Endothelial cell of umbilical vein (primary cell): ENCODE data around the gene ZNF609. TPM values are rescaled to one million over a fixed set of nuclear protein-coding genes. Genes with fewer than 3 reads are reported as not detected.
"Not testable (repeated sequence)": the region's sequence is repeated elsewhere in the genome, so short reads cannot be mapped to it uniquely, and the experiment has no call there.

Experiments used
- BruUV-seq: library from RNA; stranded (reverse); fragments of 400-500 nt; replicated peaks from 2 replicates; lab custom pipeline; 2021; lab: Mats Ljungman, UMichigan
- CTCF ChIA-PET: fragments of 300-600, 350-600 bp; sonication (Branson Sonifier 250); formaldehyde crosslinking; loops from one replicate; lab custom pipeline; 2021; ENCODE audit warnings: antibody characterized with exemption, inconsistent platforms; lab: Charles Lee
- POLR2A ChIA-PET: fragments of 300-600, 350-600 bp; sonication (Branson Sonifier 250); formaldehyde crosslinking; loops from one replicate; lab custom pipeline; 2021; ENCODE audit warnings: antibody characterized with exemption, inconsistent platforms; lab: Charles Lee
- DNase-seq: peaks from one replicate; pipeline ENCODE4 v3.0.0-alpha.2; 2011; ENCODE audit warnings: low read depth, low spot score
- FAIRE-seq: peaks from 2 replicates; lab custom pipeline; 2011; peaks lifted over from hg19 to GRCh38; lab: Jason Lieb, UNC
- H2AFZ ChIP-seq: 2 replicates; pipeline ENCODE4 v1.6.0; 2012; ENCODE audit warnings: low read depth, low read length, control low read depth, inconsistent platforms
- H3K27ac ChIP-seq: 2 replicates; pipeline ENCODE4 v1.5.1; 2011; ENCODE audit warnings: low read depth, mild to moderate bottlenecking, control low read depth, low read length, moderate library complexity; ENCODE audit not compliant: insufficient read depth
- H3K27me3 ChIP-seq, 2 experiments: 2 replicates each; pipeline versions ENCODE4 v1.6.0 to v1.6.1; 2011; ENCODE audit warnings: low read length in 2 of 2, mixed read lengths in 1 of 2; ENCODE audit not compliant: control insufficient read depth in 2 of 2, insufficient read depth in 2 of 2
- H3K36me3 ChIP-seq, 2 experiments: 2 replicates in 1 of 2; 3 replicates in 1 of 2; pipeline ENCODE4 v1.5.1; 2011; ENCODE audit warnings: low read length in 2 of 2, mild to moderate bottlenecking in 1 of 2, moderate library complexity in 1 of 2; ENCODE audit not compliant: control insufficient read depth in 2 of 2, insufficient read depth in 2 of 2; ENCODE audit errors: extremely low read depth in 1 of 2
- H3K4me1 ChIP-seq: 3 replicates; pipeline ENCODE4 v1.5.1; 2011; ENCODE audit warnings: mild to moderate bottlenecking, low read length; ENCODE audit not compliant: control insufficient read depth, insufficient read depth; ENCODE audit errors: extremely low read depth
- H3K4me2 ChIP-seq: 2 replicates; pipeline ENCODE4 v1.6.1; 2011; ENCODE audit warnings: low read length, control low read depth, mixed read lengths; ENCODE audit not compliant: insufficient read depth
- H3K4me3 ChIP-seq, 3 experiments: fragments of 200-600 bp in 1 of 3; sonication (generic), shearing (Covaris generic) in 1 of 3; replicated peaks in 1 of 3; 2 replicates each; pipeline ENCODE4 v1.5.1; 2011 to 2016; ENCODE audit warnings: control low read depth in 3 of 3, low read length in 3 of 3, mild to moderate bottlenecking in 2 of 3, inconsistent platforms in 1 of 3, low read depth in 1 of 3, moderate library complexity in 1 of 3; ENCODE audit not compliant: insufficient read depth in 1 of 3
- H3K79me2 ChIP-seq: 2 replicates; pipeline ENCODE4 v1.6.0; 2012; ENCODE audit warnings: low read length, inconsistent platforms; ENCODE audit not compliant: control insufficient read depth, insufficient read depth
- H3K9ac ChIP-seq: replicated peaks from 2 replicates; pipeline ENCODE3; 2011; ENCODE audit warnings: low read length, control low read depth; ENCODE audit not compliant: insufficient read depth; ENCODE audit errors: extremely low read depth
- H3K9me1 ChIP-seq: replicated peaks from 3 replicates; pipeline ENCODE4 v1.6.0; 2011; ENCODE audit warnings: mild to moderate bottlenecking, low read length; ENCODE audit not compliant: control insufficient read depth, insufficient read depth; ENCODE audit errors: extremely low read depth
- H3K9me3 ChIP-seq: replicated peaks from 2 replicates; pipeline ENCODE4 v1.5.1; 2012; ENCODE audit warnings: low read length, inconsistent platforms; ENCODE audit not compliant: control insufficient read depth, insufficient read depth
- H4K20me1 ChIP-seq: replicated peaks from 2 replicates; pipeline ENCODE3; 2011; ENCODE audit warnings: mild to moderate bottlenecking, low read length; ENCODE audit not compliant: control insufficient read depth, insufficient read depth; ENCODE audit errors: extremely low read depth
- EZH2 ChIP-seq: IDR thresholded peaks from 2 replicates; pipeline ENCODE4 v1.6.1; 2012; ENCODE audit warnings: borderline replicate concordance, low read depth, mild to moderate bottlenecking, moderate library complexity, low read length, inconsistent platforms; ENCODE audit not compliant: severe bottlenecking
- FOS ChIP-seq: IDR thresholded peaks from 2 replicates; pipeline ENCODE4 v1.6.1; 2011; ENCODE audit warnings: mild to moderate bottlenecking, low read length, moderate library complexity, borderline replicate concordance; ENCODE audit not compliant: insufficient read depth
- GATA2 ChIP-seq: IDR thresholded peaks from 2 replicates; pipeline ENCODE4 v1.7.0; 2011; ENCODE audit warnings: low read depth, mild to moderate bottlenecking, moderate library complexity, mixed read lengths, low read length; ENCODE audit not compliant: insufficient read length, insufficient read depth
- JUN ChIP-seq: IDR thresholded peaks from 2 replicates; pipeline ENCODE4 v1.6.1; 2011; ENCODE audit warnings: borderline replicate concordance, low read depth; ENCODE audit not compliant: insufficient read length, insufficient read depth
- MAX ChIP-seq: IDR thresholded peaks from 2 replicates; pipeline ENCODE4 v1.6.1; 2011; ENCODE audit not compliant: insufficient read depth, insufficient read length
- MYC ChIP-seq: IDR thresholded peaks from one replicate; pipeline ENCODE4 v1.6.1; 2011; ENCODE audit warnings: mild to moderate bottlenecking, low read depth, low read length
- POLR2A ChIP-seq: IDR thresholded peaks from 2 replicates; pipeline ENCODE4 v1.6.1; 2012; ENCODE audit warnings: low read depth, mild to moderate bottlenecking, control low read depth, low read length
- POLR2AphosphoS5 ChIP-seq: IDR thresholded peaks from 2 replicates; pipeline ENCODE4 v1.6.1; 2012; ENCODE audit warnings: low read depth, mild to moderate bottlenecking, control low read depth, low read length, moderate library complexity; ENCODE audit not compliant: insufficient read depth
- dilution Hi-C: fragments of 300-500 bp; cut with MboI; formaldehyde crosslinking; loops from one replicate; pipeline ENCODE4 v1.15.0; 2019; ENCODE audit warnings: low sequenced_read_pairs; ENCODE audit not compliant: extremely low pct_ligation_motif_present
- intact Hi-C: fragments of 100-400 bp; cut with micrococcal nuclease; formaldehyde crosslinking; loops from one replicate; pipeline ENCODE4 v1.10.0; 2022
- polyA plus RNA-seq, 4 experiments: library from polyadenylated mRNA; depleted of rRNA in 3 of 4; stranded (reverse) in 3 of 4; unstranded in 1 of 4; fragments of >200 nt; gene quantifications; 2 replicates each; pipeline versions ENCODE4 v1.2.1 to v1.2.3, GENCODE V29; 2011 to 2012; ENCODE audit warnings: missing spikeins in 1 of 4
- total RNA-seq: library from RNA; stranded (reverse); gene quantifications from 2 replicates; pipeline ENCODE4 v1.2.3, GENCODE V29; 2021
- TF ChIP-seq, protein P1 (sequence below), 2 donors: IDR thresholded peaks; 1 replicate in 1 of 2; 2 replicates in 1 of 2; pipeline ENCODE4 v1.5.1; 2011; ENCODE audit warnings: low read length in 2 of 2, mild to moderate bottlenecking in 2 of 2, moderate library complexity in 2 of 2, control low read depth in 1 of 2, inconsistent platforms in 1 of 2, low read depth in 1 of 2; ENCODE audit not compliant: insufficient read depth in 1 of 2; ENCODE audit errors: extremely low read depth in 1 of 2

The ZNF609 gene
- total and polyA plus RNA-seq, 2 donors (not counting 3 experiments of a cell fraction or from before 2014, with no cell fraction given), result 18.2 to 49.6 TPM

GRCh38 chr15:64643685-64644084 is 183.3 kb downstream of the ZNF609 start:
- no peak overlapping the region for H2AFZ ChIP-seq
- no peaks in the 10 kb centered on the region for H3K9me3 ChIP-seq
- ChIA-PET CTCF (interaction anchor here (1.0 to 2.7 kb wide), 4 partner anchors 8 to 85 kb away, joined by 3 to 15 read pairs (median 8); no protein-coding TSS in a partner anchor), POLR2A (no interaction called here)
- DNase-seq, result no peak
- H3K79me2 ChIP-seq, result peaks cover 23% of the 10 kb centered on the region
- no peak overlapping the region for H3K4me2 ChIP-seq
- H3K27me3 ChIP-seq, result no peaks in the 10 kb centered on the region
- H3K4me3 ChIP-seq, result no peak overlapping the region
- H4K20me1 ChIP-seq, result peaks cover 2% of the 10 kb centered on the region
- no peaks in the 10 kb centered on the region for H3K9me1 ChIP-seq
- H3K4me1 ChIP-seq, result peaks cover 2% of the 10 kb centered on the region
- intact Hi-C loops, result no loop called here
- no peak for TF ChIP-seq MAX
- TF ChIP-seq, protein P1, sequence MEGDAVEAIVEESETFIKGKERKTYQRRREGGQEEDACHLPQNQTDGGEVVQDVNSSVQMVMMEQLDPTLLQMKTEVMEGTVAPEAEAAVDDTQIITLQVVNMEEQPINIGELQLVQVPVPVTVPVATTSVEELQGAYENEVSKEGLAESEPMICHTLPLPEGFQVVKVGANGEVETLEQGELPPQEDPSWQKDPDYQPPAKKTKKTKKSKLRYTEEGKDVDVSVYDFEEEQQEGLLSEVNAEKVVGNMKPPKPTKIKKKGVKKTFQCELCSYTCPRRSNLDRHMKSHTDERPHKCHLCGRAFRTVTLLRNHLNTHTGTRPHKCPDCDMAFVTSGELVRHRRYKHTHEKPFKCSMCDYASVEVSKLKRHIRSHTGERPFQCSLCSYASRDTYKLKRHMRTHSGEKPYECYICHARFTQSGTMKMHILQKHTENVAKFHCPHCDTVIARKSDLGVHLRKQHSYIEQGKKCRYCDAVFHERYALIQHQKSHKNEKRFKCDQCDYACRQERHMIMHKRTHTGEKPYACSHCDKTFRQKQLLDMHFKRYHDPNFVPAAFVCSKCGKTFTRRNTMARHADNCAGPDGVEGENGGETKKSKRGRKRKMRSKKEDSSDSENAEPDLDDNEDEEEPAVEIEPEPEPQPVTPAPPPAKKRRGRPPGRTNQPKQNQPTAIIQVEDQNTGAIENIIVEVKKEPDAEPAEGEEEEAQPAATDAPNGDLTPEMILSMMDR (IDR thresholded peaks at IDR 0.05; ENCODE audit: extremely low read depth in 1 of 2, insufficient read depth in 1 of 2, low read depth in 1 of 2, low read length in 2 of 2), result no peak
- no peak for TF ChIP-seq GATA2
- no peak for TF ChIP-seq MYC
- no peak for TF ChIP-seq JUN
- no peak for TF ChIP-seq EZH2
- no peak for TF ChIP-seq POLR2A
- TF ChIP-seq FOS, result no peak
- no peak for TF ChIP-seq POLR2AphosphoS5
- no peak overlapping the region for H3K27ac ChIP-seq
- no TSS peak for BruUV-seq
- FAIRE-seq, result no peak
- dilution Hi-C loops, result no loop called here
- no peaks in the 10 kb centered on the region for H3K36me3 ChIP-seq
- H3K9ac ChIP-seq, result no peak overlapping the region

DNA sequence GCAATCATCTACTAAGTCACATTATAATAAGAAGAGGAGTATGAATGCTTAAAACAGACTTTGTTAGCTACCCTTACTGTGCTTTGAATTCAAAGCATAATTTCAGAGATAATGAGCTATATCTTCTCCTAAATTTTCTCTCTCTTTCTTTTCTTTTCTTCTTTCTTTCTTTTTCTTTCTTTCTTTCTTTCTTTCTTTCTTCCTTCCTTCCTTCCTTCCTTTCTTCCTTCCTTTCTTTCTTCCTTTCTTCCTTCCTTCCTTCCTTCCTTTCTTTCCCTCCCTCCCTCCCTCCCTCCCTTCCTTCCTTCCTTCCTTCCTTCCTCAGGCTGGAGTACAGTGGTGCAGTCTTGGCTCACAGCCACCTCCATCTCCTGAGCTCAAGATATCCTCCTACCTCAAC is 184.4 kb downstream of the ZNF609 start:
- POLR2A ChIA-PET, DNase-seq, H3K4me3 ChIP-seq, FAIRE-seq, BruUV-seq, H3K36me3 ChIP-seq, H3K4me1 ChIP-seq, H2AFZ ChIP-seq, dilution Hi-C loops, H3K9ac ChIP-seq, H3K4me2 ChIP-seq, H3K9me1 ChIP-seq, H3K9me3 ChIP-seq, H3K27me3 ChIP-seq, intact Hi-C loops, H3K27ac ChIP-seq, H4K20me1 ChIP-seq: not testable (repeated sequence)
- CTCF ChIA-PET, result interaction anchor here (1.8 to 2.7 kb wide), 3 partner anchors 9 to 60 kb away, joined by 3 to 15 read pairs (median 12); no protein-coding TSS in a partner anchor
- H3K79me2 ChIP-seq, result peaks cover 24% of the 10 kb centered on the region
